GM12864 (cell line): Measurements from ENCODE around the gene SHLD1.
"Not testable (repeated sequence)": the region's sequence is repeated elsewhere in the genome, so short reads cannot be mapped to it uniquely, and the experiment has no call there.

Experiments used
- DNase-seq: peaks from one replicate; pipeline ENCODE4 v3.0.0-alpha.2; 2011; ENCODE audit warnings: low read depth
- H3K4me3 ChIP-seq: 2 replicates; pipeline ENCODE4 v1.5.1; 2011; ENCODE audit warnings: mild to moderate bottlenecking, low read depth, low read length, control low read depth
- TF ChIP-seq, protein P1 (sequence below): IDR thresholded peaks from 2 replicates; pipeline ENCODE4 v1.5.1; 2011; ENCODE audit warnings: low read depth, mild to moderate bottlenecking, moderate library complexity, low read length, control low read depth, inconsistent platforms; ENCODE audit errors: missing control alignments

Gene SHLD1

DNA sequence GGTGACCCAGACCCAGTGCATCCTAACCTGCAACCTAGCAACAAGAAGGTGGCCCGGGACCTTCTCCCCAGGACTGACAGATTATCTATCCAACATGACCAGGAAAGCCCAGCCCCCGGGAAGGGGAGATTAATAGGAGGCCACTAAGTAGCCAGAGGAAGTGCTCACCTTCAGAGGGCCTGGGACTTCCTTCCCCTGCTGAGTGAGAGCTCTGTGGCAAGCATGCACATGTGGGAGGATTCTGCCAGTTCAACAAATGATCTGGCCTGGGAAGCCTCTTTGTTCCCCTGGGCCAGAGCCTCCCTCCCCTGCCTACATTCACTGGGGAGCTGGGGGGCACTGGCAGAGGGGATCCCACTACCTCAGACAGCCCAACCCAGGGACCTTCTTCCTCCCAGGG, 39.6 kb downstream of the SHLD1 start:
- no peak overlapping the region for H3K4me3 ChIP-seq
- TF ChIP-seq, protein P1, sequence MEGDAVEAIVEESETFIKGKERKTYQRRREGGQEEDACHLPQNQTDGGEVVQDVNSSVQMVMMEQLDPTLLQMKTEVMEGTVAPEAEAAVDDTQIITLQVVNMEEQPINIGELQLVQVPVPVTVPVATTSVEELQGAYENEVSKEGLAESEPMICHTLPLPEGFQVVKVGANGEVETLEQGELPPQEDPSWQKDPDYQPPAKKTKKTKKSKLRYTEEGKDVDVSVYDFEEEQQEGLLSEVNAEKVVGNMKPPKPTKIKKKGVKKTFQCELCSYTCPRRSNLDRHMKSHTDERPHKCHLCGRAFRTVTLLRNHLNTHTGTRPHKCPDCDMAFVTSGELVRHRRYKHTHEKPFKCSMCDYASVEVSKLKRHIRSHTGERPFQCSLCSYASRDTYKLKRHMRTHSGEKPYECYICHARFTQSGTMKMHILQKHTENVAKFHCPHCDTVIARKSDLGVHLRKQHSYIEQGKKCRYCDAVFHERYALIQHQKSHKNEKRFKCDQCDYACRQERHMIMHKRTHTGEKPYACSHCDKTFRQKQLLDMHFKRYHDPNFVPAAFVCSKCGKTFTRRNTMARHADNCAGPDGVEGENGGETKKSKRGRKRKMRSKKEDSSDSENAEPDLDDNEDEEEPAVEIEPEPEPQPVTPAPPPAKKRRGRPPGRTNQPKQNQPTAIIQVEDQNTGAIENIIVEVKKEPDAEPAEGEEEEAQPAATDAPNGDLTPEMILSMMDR = no peak
- no peak for DNase-seq

DNA sequence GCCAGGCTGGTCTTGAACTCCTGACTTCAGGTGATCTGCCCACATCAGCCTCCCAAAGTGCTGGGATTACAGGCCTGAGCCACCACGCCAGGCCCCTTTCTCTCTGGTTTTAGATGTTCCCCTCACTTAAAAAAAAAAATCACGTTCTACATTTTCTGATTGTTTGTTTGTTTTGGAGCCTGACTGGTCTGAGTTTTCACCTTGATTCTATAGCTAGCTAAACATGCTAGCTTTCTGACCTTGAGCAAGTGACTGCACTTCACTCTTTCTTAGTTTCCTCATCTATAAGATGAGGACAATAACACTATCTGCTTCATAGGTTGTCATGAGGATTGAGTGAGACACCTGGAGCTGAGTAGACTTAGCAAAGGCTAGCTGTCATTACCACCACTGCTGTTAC, 43.7 kb downstream of the SHLD1 start:
- no peak overlapping the region for H3K4me3 ChIP-seq
- DNase-seq = no peak
- TF ChIP-seq, protein P1 = no peak

DNA sequence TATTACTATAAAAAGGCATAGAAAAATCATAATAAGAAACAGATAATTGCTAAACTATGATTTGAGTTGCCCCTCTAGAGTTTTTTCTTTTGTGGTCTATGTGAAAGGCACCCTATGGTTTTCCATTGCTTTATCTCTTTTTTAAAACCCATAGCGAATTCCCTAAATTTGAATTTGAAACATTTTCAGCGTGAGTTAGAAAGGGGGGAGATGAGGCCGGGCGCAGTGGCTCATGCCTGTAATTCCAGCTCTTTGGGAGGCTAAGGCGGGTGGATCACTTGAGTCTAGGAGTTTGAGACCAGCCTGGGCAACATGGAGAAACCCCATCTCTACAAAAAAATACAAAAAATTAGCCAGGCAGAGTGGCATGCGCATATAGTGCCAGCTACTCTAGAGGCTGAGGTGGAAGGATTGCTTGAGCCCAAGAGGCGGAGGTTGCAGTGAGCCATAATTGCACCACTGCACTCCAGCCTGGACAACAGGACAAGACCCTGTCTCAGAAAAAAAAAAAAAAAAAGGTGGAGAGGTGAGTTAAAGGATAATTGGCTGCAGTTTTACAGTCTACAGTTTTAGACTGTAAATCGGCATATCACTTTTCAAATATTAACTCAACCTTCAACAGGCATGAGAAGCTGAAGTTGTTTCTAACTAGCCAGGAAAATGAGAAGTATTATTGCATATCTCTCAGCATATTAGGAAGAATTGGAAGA, 46.3 kb downstream of the SHLD1 start:
- DNase-seq = no peak
- TF ChIP-seq, protein P1 = no peak
- H3K4me3 ChIP-seq = no peak overlapping the region

DNA sequence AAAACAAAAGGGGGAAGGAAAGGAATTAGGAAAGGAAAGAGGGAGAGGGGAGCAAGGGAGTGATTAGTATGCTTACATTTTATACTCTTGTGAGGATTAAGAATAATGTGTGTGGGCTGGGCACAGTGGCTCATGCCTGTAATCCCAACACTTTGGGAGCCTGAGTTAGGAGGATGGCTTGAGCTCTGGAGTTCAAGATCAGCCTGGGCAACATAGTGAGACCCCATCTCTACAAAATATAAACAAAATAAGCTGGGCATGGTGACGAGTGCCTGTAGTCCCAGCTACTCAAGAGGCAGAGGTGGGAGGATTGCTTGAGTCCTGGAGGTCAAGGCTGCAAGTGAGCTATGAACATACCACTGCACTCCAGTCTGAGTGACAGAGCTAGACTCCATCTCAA, 47.0 kb downstream of the SHLD1 start:
- TF ChIP-seq, protein P1 = no peak
- no peak overlapping the region for H3K4me3 ChIP-seq

DNA sequence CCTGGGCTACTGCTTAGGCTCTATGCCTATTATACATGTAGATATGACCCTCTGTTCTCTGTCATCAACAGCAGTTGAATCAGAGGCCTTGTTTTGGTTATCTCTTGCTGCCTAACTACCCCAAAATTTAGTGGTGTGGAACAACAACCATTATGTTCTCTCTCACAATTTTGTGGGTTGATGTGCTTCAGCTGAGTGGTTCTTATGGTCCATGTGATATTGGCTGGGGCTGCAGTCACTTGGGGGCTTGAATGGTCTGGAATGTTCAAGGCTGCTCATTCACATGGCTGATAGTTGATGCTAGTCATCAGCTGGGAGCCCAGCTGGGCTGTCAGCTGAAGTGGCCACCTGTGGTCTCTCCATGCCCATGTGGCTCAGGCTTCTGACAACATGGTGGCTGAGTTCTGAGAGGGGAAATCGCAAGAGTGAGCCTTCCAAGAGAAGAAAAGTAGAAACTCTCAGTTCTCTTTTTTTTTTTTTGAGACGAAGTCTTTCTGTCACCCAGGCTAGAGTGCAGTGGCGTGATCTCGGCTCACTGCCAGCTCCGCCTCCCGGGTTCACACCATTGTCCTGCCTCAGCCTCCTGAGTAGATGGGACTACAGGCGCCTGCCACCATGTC, 47.8 kb downstream of the SHLD1 start:
- peak; percentile 80 for DNase-seq
- H3K4me3 ChIP-seq = no peak overlapping the region
- TF ChIP-seq, protein P1 = no peak

More for the DNA sequence above, 47.0 kb downstream of the SHLD1 start:
- no peak for DNase-seq

DNA sequence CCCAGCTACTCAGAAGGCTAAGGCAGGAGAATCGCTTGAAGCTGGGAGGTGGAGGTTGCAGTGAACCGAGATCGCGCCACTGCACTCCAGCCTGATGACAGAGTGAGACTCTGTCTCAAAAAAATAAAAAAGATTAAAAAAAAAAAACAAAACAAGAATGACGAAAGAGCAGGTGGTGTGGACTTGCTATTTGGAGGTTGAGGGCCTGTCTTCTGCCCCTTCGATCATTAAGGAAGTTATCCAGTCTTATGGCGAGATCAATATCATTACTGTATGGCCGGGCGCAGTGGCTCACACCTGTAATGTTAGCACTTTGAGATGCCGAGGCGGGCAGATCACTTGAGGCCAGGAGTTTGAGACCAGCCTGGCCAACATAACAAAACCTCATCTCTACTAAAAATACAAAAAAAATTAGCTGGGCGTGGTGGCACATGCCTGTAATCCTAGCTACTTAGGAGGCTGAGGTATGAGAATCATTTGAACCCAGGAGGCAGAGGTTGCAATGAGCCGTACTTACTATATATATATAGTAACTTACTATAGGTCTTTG, 53.6 kb downstream of the SHLD1 start:
- not testable (repeated sequence) for H3K4me3 ChIP-seq

DNA sequence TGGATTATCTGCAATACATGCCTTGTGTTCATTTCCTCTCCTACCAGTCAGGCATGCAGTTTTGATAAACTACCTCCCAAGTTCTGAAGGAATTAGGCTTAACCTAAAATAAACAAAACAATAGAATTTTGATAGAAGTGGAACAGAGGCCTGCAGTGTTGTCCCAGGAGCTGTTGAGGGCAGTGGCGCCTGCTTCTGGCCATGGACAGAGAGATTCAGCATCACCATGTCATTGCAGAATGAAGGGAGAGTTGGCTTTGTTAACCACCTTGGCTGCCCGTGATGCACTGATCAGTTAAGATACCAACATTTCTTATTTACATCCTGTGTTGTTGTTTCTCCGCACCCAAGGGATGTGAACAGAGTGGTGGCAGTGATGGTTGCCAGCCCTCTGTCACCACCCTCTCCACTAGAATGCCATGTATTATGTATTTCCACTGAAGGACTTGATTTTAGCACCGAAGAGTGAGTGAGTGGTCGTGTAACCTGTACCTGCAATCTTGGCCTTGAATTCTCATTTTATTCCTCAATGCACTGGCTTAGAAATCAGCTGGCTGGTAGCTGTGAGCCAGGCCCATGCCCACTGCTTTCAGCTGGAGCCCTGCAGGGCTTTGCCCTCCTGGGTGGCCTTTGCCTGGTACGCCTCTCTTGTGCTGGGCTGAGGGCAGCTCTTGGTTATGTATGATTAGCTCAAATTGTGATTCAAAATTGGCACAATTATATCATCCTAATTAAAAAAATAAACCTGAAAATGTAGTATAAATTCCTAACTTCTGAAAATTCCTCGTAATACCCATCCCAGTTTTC, 56.5 kb downstream of the SHLD1 start:
- TF ChIP-seq, protein P1 = peak; percentile 18
- DNase-seq = no peak

More for the DNA sequence above, 53.6 kb downstream of the SHLD1 start:
- DNase-seq = not testable (repeated sequence)

More for the DNA sequence above, 56.5 kb downstream of the SHLD1 start:
- H3K4me3 ChIP-seq = no peak overlapping the region
